Measurements from ENCODE around the gene BRD4.

- TF ChIP-seq CTCF (IDR thresholded peaks at IDR 0.05) (no peak), POLR2A (IDR thresholded peaks at IDR 0.05) (no peak)
Observed at GRCh38 chr19:15191514-15191913, 140.8 kb downstream of the BRD4 start.
